ENCODE data around the gene SLC27A1.

SLC27A1 gene

DNA sequence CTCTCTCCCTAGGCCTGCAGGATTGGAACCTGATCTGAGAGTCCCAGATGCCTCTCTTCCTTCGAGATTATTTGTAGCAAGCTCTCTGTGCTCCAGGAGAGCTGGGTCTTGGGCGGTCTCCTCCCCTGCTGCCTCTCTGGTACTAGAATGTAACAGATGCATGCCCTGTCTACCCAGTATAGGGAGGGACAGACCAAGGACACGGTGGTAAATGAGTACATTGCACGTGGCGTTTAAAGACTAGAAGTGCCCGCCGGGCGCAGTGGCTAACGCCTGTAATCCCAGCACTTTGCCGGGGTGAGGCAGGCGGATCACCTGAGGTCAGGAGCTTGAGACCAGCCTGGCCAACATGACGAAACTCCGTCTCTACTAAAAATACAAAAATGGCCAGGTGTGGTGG, 11.7 kb downstream of the SLC27A1 start:
- TF ChIP-seq, protein P1, sequence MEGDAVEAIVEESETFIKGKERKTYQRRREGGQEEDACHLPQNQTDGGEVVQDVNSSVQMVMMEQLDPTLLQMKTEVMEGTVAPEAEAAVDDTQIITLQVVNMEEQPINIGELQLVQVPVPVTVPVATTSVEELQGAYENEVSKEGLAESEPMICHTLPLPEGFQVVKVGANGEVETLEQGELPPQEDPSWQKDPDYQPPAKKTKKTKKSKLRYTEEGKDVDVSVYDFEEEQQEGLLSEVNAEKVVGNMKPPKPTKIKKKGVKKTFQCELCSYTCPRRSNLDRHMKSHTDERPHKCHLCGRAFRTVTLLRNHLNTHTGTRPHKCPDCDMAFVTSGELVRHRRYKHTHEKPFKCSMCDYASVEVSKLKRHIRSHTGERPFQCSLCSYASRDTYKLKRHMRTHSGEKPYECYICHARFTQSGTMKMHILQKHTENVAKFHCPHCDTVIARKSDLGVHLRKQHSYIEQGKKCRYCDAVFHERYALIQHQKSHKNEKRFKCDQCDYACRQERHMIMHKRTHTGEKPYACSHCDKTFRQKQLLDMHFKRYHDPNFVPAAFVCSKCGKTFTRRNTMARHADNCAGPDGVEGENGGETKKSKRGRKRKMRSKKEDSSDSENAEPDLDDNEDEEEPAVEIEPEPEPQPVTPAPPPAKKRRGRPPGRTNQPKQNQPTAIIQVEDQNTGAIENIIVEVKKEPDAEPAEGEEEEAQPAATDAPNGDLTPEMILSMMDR (IDR thresholded peaks at IDR 0.05; ENCODE audit: extremely low read depth, missing control alignments): no peak
- DNase-seq (ENCODE audit: low spot score): no peak

DNA sequence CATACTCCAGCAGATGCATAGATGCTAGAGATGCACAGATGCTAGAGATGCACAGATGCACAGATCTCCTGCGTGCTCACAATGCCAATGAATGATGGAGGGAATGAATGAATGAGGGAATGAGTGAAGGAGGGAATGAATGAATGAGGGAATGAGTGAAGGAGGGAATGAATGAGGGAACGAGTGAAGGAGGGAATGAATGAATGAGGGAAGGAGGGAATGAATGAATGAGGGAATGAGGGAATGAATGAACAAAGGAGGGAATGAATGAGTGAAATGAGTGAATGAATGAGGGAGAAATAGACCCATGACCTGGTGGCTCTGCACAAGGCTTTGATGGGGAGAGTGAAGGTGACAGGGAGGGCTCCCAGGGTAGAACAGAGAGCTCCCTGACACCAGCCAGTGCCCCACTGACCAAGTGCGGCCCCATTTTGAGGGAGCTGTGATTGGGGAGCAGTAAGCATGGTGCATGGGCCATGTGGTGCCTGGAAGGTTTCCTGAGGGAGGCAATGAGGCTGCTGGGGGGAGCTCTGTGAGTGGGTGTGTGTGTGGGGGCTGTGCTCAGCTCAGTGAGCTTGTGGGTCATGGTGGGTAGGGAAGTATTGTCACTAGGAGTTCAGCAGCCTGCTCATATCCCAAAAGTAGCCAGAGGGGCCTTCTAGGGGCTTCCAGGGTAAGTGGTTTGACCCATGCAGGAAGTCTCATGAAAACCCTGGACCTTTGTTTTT, 12.7 kb downstream of the SLC27A1 start:
- no peak for DNase-seq (ENCODE audit: low spot score)
- TF ChIP-seq, protein P1 (IDR thresholded peaks at IDR 0.05; ENCODE audit: extremely low read depth, missing control alignments): no peak

DNA sequence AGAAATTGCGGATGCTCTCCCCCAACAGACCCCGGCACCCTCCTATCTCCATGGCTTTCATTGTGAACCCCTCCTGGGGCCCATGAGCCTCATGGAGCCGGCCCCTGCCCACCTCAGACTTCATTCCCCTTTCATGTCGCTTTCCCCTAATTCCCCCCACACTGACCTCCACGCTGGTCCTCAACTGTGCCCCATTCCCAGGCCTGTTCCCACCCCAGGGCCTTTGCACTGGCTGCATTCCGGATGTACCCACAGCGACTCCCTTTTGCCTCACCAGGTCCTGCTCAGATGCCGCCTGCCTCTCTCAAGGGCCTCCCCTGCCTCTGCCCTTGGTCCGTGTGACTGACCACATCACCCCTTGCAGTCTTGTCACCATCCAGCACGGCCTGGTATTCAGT, 13.3 kb downstream of the SLC27A1 start:
- TF ChIP-seq, protein P1 (IDR thresholded peaks at IDR 0.05; ENCODE audit: extremely low read depth, missing control alignments): no peak
- no peak for DNase-seq (ENCODE audit: low spot score)

DNA sequence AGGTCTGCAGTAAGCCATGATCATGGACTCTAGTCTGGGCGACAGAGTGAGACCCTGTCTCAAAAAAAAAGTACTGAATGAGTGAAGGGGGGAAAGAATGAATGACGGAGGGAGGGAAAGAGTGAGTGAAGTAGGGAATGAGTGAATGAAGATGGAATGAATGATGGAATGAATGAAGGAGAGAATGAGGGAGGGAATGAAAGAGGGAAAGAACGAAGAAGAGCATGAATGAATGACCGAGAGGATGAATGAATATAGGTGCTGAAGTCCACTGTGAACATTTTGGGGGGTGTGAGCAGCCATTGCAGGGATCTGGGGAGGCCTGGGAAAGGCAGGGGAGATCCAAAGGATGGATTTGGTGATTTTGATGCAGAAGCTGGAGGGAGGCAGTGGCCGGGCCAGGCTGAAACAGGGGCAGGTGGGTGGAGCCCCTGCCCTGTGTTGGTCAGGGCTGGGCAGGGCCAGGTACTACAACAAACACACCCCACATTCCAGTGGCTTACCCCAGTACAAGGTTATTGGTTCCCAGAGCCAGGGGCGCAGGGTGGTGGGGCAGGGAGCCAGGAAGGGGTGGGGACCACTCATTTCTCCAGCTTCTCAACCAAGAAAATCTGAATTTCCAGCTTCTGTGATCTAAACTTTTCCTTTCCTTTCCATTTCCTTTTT, 14.3 kb downstream of the SLC27A1 start:
- DNase-seq (ENCODE audit: low spot score): no peak
- TF ChIP-seq, protein P1 (IDR thresholded peaks at IDR 0.05; ENCODE audit: extremely low read depth, missing control alignments): no peak

DNA sequence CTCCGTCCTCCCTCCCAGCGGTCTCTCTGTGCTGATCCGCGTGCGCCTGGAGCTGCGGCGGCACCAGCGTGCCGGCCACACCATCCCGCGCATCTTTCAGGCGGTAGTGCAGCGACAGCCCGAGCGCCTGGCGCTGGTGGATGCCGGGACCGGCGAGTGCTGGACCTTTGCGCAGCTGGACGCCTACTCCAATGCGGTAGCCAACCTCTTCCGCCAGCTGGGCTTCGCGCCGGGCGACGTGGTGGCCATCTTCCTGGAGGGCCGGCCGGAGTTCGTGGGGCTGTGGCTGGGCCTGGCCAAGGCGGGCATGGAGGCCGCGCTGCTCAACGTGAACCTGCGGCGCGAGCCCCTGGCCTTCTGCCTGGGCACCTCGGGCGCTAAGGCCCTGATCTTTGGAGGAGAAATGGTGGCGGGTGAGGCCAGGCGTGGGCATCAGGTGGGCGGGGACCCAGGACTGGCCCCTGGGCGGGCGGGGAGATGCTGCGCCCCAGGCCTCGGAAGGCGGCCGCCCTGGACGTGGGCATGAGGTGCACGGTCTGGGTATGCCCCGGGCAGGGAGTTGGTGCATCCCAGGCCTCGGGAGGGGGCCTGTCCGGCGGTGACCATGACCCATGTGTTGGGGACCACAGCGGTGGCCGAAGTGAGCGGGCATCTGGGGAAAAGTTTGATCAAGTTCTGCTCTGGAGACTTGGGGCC, 16.4 kb downstream of the SLC27A1 start:
- peak; percentile 4 for DNase-seq (ENCODE audit: low spot score)

DNA sequence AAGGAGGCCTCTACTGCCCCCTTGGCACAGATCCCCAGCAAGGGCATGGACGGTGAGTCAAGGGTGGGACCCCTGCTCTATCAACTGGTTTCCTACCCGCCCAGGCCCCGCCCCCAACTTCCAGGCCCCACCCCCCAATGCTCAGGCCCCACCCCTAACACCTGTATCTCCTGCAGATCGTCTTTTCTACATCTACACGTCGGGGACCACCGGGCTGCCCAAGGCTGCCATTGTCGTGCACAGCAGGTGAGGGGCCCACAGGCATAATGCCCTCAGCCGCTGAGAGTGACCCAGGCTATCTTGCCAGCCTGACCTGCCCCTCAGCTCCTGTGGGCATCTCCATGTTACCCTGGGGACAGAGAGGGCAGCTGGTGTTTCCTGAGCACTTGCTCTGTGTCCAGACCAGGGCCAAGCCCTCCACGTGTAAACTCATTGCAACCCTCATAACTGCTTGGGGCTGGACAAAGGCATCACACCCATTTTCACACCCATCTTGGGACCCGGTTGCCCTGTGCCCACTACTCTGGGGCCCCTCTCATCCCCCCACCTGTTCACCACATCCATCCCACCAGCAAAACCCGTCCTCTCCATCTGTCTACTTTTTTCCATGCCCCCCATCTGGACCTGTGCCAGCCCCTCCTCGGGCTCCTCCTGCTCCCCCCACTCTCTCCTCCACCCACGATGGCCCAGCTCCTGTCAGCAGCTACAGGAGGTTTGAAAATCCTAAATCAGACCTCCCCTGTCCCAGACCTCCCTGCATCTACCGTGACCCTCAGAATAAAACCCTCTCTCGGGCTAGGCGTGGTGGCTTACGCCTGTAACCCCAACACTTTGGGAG, 17.2 kb downstream of the SLC27A1 start:
- TF ChIP-seq, protein P1 (IDR thresholded peaks at IDR 0.05; ENCODE audit: extremely low read depth, missing control alignments): no peak
- peak; percentile 10 for DNase-seq (ENCODE audit: low spot score)

More for the DNA sequence above, 16.4 kb downstream of the SLC27A1 start:
- TF ChIP-seq, protein P1 (IDR thresholded peaks at IDR 0.05; ENCODE audit: extremely low read depth, missing control alignments): no peak
